HG03139 (cell line): Measurements from ENCODE around the gene GGT7.
"Not testable (repeated sequence)": the region's sequence is repeated elsewhere in the genome, so short reads cannot be mapped to it uniquely, and the experiment has no call there.

ENCODE experiments used
- ATAC-seq: cut with Tn5 transposase; IDR thresholded peaks from one replicate; pipeline ENCODE4 v1.9.1; 2021; ENCODE audit not compliant: unreplicated experiment

Gene GGT7

DNA sequence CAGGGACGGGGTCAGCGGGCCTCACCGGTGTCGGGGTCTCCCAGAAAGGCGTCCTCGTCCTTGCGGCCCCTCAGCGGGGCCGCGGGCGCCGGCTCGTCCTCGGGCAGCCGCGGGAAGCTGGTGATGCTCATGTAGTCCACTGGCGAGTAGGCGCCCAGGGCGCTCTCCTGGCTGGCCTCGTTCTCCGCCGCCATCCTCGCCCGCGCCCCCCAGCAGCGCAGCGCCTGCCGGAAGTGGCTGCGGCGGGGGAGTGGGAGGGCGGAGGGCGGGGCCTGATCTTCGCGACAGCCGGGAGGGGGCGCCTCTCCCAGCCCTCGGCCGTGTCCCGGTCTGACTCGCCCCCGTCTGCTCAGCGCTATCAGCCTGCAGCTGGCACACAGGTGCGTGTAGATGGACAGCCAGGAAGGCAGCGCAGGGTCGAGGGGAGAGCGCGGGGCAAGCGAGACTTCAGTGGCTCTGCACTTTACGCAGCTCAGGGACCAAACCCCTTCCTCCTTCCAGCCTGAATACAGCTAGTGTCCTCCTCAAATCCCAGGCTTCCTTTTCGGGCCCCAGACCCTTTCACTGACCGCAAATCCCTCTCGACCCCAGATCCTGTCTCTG lies at the start of gene GGT7:
Gene GGT7 (minus strand): TSS at position 235 of the 603 bp plus-strand sequence. CDS start 41 bp downstream, at position 194.
- ATAC-seq, result no peak

GRCh38 chr20:34921436-34921835 lies 48.8 kb upstream of the GGT7 start:
- ATAC-seq, result no peak

GRCh38 chr20:34920055-34920454 lies 47.4 kb upstream of the GGT7 start:
- no peak for ATAC-seq

DNA sequence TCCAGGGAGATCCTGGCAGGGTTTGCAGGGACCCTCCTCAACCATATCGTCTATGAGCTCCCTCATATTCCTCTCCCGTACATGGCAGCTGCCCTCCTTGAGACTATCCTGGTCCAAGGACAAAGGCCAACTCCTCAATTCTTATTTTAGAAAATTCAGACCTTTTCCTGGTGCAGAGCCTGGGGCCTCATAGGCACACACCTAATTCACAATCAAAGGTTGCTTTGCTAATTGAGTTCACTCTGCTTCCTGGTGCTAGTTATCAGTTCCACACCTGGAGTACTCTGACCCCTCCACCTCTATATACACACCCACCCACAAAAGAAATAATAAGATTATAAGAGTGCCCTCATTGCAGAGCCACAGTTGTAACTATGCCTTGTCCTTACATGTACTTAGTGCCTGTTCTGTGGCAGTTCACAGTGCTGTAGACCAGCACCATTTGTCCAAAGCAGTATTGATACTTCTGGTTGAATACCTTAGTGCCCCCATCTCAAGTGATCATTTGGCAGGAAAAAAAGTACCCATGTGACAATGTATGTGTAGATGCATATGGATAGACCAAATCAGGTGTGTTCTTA lies 44.2 kb upstream of the GGT7 start:
- ATAC-seq, result no peak

- no peak for ATAC-seq
Observed at GRCh38 chr20:34915749-34916455, 43.2 kb upstream of the GGT7 start.

GRCh38 chr20:34915131-34915530 lies 42.5 kb upstream of the GGT7 start:
- ATAC-seq, result no peak

GRCh38 chr20:34907616-34908469 lies 35.2 kb upstream of the GGT7 start:
- ATAC-seq, result no peak

GRCh38 chr20:34904202-34904621 lies 31.6 kb upstream of the GGT7 start:
- ATAC-seq, result no peak

- ATAC-seq, result not testable (repeated sequence)
Observed at GRCh38 chr20:34898731-34899130, 26.1 kb upstream of the GGT7 start.

DNA sequence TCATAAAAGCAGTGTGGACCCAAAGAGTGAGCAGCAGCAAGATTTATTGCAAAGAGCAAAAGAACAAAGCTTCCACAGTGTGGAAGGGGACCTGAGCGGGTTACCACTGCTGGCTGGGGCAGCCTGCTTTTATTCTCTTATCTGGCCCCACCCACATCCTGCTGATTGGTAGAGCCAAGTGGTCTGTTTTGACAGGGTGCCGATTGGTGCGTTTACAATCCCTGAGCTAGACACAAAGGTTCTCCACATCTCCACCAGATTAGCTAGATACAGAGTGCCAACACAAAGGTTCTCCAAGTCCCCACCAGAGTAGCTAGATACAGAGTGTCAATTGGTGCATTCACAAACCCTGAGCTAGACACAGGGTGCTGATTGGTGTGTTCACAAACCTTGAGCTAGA lies 25.5 kb upstream of the GGT7 start:
- not testable (repeated sequence) for ATAC-seq

GRCh38 chr20:34896086-34896621 lies 23.5 kb upstream of the GGT7 start:
- ATAC-seq, result no peak

GRCh38 chr20:34895465-34895864 lies 22.8 kb upstream of the GGT7 start:
- no peak for ATAC-seq

DNA sequence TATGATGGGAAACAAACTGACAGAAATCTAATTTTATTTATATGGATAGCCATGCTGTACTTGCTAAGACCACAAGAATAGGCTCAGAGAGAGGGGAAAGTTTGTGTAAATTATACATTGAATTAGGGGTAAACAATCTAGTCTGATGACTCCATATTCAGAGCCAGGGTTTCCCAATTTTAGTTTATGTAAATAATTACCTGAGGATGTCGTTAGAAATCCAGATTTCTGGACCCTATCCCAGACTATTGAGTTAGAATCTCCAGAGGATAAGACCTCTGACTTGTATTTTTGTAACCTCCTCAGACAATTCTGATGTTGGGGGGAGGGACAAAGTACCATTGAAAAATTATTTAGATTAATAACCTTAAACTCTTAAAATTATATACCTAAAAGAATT lies 22.1 kb upstream of the GGT7 start:
- no peak for ATAC-seq

GRCh38 chr20:34892671-34893070 lies 20.0 kb upstream of the GGT7 start:
- no peak for ATAC-seq

- ATAC-seq, result no peak
Observed at GRCh38 chr20:34891166-34892062, 18.8 kb upstream of the GGT7 start.

DNA sequence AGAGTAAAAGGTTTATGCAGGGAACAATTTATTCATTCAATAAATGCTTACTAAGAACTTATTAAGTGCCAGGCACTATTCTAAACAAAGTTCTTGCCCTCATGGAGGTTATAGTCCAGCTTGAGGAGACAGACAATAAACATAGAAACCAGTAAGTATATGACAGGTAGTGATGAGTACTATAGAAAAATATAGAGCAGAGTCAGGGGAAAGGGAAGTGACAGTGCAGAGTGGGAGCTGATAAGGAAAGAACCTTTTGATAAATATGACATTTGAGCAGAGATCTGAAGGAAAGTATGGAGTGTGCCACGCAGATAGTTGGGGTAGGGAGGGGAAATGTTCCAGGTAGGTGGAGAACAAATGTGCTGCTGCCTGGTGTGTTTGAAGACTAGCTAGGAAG lies 15.8 kb upstream of the GGT7 start:
- ATAC-seq, result no peak

- ATAC-seq, result no peak
Observed at GRCh38 chr20:34887023-34887422, 14.4 kb upstream of the GGT7 start.

DNA sequence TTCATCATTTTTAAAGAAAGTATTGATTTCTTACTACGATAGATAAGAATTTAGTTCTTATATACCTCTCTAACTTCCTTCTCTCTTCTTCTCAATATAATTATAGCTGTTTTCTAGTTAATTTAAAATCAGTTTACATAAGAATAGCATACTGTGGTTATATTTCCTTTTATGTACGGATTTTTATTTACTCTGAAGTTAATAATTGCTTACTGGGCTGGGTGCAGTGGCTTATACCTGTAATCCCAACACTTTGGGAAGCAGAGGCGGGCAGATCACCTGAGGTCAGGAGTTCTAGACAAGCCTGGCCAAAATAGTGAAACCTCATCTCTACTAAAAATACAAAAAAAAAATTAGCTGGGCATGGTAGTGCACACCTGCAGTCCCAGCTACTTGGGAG lies 13.5 kb upstream of the GGT7 start:
- no peak for ATAC-seq

- no peak for ATAC-seq
Observed at GRCh38 chr20:34884260-34884659, 11.6 kb upstream of the GGT7 start.

DNA sequence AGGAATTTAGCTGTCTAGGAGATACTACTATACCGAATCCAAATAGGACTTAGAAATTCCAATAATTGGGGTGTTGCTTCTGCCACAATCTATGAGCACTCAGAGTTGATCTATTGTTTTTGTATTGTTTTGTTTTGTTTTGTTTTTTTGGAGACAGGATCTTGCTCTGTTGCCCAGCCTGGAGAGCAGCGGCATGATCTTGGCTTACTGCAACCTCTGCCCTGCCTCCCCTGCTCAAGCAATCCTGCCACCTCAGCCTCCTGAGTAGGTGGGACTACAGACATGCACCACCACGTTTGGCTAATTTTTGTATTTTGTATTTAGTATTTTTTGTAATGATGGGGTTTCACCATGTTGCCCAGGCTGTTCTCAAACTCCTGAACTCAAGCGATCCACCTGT lies 11.2 kb upstream of the GGT7 start:
- no peak for ATAC-seq
